LNCAP (cell line): ENCODE measurements around the gene NUDT8.

Experiments
- TF ChIP-seq, protein P1 (sequence below): fragments of 450-650 bp; IDR thresholded peaks from 2 replicates; pipeline ENCODE4 v1.5.1; 2017; ENCODE audit warnings: mild to moderate bottlenecking

The NUDT8 gene

DNA sequence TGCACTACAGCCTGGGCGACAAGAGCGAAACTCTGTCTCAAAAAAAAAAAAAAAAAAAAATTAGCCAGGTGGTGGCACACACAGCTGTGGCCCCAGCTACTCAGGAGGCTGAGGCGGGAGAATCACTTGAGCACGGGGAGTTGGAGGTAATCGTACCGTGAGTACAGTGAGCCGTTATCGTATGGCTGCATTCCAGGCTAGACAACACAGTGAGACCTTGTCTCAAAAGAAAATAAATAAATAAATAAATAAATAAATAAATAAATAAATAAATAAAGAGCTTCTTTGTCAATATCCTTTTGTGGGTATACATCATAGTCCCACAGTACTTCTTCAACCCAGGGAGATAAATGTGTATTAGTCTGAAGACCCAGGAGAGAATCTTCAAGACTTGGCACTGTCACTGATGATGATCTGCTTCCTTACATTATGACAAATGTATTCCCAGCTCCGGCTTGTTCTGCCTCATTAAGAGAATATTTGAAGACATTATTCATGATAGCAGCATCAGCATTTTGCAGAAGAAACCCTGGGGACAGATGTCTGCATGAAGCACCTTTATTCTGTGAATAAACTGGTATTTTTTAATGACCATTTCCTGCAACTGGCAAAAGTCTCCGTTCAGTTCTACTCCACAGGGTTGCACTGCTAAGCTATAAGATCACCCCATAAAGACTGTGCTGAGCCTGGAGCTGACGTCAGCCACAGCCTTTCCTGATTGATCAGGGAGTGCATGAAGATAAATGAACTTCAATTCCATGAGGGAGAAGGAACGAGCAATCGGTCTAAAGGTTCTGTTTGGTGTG, 22.4 kb upstream of the NUDT8 start:
- TF ChIP-seq, protein P1, sequence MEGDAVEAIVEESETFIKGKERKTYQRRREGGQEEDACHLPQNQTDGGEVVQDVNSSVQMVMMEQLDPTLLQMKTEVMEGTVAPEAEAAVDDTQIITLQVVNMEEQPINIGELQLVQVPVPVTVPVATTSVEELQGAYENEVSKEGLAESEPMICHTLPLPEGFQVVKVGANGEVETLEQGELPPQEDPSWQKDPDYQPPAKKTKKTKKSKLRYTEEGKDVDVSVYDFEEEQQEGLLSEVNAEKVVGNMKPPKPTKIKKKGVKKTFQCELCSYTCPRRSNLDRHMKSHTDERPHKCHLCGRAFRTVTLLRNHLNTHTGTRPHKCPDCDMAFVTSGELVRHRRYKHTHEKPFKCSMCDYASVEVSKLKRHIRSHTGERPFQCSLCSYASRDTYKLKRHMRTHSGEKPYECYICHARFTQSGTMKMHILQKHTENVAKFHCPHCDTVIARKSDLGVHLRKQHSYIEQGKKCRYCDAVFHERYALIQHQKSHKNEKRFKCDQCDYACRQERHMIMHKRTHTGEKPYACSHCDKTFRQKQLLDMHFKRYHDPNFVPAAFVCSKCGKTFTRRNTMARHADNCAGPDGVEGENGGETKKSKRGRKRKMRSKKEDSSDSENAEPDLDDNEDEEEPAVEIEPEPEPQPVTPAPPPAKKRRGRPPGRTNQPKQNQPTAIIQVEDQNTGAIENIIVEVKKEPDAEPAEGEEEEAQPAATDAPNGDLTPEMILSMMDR, result no peak

DNA sequence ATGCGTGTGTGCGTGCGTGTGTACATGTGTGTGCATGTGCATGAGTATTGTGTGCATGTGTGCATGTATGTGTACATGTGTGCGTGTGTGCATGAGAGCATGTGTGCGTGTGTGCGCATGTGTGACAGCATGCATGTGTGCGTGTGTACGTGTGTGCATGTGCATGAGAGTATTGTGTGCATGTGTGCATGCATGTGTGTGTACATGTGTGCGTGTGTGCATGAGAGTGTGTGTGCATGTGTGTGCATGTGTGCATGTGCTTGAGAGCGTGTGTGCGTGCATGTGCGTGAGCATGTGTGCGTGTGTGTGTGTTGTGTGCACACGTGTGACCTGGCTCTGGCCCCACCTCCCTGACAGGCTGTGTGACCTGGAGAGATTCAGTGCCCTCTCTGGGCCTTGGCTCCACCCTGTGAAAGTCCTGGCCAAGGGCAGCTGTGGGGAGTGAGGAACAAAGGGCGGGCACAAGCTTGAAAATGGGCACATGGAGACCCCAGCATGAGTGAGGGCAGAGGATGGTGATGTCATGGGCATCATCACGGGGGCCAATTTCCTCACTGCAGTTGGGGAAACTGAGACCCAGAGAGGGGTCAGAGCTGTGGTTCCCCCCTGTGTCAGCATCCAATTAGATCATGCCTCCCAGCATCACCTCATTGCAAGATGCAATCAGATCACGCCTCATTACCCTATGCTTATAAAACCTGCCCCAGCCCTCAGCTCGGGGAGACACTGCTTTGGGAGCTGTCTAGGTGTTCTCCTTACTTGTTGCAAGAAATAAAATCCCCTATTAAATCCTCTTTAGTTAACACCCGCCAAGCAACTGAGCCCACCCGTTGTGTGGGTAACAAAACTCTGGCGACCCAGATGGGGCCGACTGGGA, 20.1 kb upstream of the NUDT8 start:
- TF ChIP-seq, protein P1, result no peak

DNA sequence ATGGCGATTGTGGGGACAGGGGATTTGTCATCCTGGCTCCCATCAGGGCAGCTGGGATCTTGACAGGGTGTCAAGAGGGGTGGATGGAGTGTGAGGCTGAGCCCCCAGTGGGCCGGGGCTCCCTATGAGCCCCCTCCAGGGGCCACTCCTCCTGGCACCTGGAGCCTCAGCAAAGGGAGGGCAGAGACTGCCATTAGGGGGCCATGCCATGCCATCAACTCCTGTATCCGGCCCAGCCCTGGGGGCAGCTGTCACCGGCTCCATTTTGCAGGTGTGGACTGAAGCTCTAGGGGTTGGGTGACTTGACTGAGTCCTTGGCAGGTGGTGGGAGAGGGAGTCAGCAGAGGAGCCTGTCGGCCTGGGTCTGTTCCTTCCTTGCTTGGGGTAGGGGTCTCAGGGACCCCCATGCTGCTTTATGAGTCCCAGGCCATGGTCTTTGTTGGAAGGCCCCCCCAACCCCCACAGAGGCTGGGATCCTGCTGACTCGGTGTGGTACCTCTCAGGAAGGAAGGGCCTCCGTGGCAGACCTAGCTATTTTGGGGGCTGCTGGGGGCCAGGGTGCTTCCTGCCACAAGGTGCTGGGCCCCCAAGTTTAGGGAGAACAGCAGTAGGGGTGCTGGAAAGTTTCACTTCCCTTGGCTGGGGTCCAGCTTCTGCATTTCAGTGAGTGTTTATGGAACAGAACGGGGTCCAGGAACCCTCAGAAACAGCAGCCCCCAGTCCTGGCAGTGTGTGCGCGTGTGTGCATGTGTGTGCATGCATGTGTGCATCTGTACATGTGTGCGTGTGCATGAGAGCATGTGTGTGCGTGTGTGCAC, 19.3 kb upstream of the NUDT8 start:
- TF ChIP-seq, protein P1, result no peak

DNA sequence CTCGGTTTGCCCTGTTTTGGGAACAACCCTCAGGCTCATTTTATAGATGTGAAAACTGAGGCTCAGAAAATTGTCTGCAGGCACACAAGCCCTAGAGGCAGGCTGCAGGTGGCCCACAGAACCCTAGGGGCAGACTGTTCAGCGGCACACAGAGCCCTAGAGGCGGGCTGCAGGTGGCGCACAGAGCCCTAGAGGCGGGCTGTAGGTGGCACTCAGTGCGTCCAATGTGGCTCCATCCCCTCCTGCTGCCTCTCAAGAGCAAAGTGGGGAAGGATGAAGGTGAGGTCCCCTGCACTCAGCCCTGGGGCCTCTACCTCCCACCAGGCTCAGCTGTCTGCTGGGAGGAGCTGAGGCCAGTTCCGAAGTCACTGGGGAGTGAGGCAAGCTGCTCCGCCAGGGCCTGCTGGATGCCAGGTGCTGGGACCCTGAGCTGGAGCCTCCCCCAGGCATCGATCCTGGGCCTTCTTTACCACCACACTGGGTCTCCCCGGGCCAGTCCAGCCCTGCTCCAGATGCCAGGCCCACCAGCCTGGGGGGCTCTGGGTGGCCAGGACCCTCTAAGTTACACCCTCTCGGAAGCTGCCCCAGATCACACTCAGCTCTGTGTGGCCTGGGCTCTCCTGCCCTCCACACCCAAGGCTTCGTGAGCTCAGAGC, 18.5 kb upstream of the NUDT8 start:
- TF ChIP-seq, protein P1, result no peak

DNA sequence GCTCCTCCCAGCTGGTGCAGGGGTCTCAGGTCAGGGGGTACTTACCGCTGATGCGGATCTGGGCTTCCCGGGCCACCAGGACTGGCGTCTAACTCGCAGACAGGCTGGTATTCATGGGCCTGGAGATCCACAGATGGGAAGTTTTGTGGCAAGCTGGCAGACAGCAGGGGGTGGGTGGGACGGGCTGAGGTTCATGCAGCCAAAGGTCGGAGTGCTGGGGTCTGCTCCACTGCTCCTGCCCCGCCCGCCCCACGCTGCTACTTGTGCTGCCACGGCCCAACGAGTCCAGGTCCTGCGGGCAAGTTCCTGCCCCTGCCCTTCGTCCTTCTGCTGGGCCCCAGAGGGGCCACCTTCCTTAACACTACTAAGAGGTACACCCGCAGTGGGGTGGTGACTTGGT, 17.7 kb upstream of the NUDT8 start:
- TF ChIP-seq, protein P1, result no peak

DNA sequence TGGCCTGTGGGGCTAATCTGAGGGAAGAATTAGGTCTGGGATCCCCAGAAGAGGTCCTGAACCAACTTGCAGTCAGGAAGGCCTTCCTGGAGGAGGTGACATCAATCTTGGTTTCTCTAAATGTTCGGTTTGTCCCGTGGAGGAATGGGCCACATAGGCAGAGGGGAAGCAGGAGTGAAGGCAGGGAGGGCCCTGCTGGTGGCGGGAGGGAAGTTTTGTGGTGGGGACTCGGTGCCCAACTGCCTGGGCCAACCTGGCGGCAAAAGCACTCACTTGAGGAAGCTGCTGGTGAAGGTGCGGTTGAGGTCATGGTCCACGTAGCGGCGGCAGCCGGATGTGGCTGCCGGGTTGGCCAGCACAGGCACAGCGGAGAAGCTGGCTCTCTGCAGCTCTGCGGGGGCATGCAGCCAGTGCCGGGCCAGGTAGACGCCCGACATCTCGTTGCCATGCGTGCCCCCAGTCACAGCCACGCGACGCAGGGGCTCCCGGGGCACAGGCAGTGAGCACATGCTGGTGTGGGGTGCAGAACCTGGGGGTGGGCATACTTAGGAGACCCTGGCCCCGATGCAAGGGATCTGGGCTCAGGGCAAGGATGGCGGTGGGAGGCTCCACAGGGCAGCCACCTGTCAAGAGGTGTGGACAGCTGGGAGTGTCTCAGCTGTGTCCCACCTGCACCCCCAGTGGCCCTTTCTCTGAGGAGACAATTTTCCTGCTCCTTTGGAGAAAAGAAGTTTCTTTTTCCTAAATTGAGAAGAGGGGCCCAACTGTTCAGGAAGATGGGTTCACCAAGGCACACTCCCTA, 17.0 kb upstream of the NUDT8 start:
- TF ChIP-seq, protein P1, result no peak
